GM21447 (cell line): Measurements from ENCODE around the gene MED13L.

Source experiments
- ATAC-seq: cut with Tn5 transposase; IDR thresholded peaks from one replicate; pipeline ENCODE4 v1.9.1; 2021; ENCODE audit not compliant: unreplicated experiment

The MED13L gene

DNA sequence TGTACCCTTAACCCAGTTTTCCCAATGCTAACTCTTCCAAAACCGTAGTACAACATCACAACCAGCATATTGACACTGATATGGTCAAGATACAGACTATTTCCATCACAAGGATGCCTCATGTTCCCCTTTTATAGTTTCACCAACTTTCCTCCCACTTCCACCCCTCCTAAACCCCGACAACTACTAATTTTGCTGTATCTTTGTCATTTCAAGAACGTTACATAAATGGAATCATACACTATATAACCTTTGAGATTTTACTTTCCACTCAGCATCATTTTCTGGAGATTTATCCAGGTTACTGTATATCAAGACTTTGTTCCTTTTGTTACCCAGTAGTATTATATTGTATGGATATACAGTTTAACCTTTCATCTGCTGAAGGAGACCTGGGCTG is 88.9 kb downstream of the MED13L start:
- no peak for ATAC-seq

DNA sequence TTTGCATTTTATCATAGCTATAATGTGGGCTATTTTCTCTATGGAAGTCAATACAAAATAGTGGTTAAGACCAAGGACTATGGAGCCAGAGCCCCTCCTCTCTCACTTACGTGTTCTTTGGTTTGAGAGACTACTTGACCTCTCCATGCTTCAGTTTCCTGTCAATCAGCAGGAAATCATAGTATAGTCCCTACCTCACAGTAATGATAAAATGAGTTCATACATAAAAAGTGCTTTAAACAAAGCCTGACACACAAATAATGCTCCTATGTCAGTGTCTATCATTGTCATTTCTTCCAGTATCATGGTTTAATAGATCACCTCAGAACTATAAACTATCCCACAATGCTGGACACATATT is 90.4 kb downstream of the MED13L start:
- no peak for ATAC-seq

DNA sequence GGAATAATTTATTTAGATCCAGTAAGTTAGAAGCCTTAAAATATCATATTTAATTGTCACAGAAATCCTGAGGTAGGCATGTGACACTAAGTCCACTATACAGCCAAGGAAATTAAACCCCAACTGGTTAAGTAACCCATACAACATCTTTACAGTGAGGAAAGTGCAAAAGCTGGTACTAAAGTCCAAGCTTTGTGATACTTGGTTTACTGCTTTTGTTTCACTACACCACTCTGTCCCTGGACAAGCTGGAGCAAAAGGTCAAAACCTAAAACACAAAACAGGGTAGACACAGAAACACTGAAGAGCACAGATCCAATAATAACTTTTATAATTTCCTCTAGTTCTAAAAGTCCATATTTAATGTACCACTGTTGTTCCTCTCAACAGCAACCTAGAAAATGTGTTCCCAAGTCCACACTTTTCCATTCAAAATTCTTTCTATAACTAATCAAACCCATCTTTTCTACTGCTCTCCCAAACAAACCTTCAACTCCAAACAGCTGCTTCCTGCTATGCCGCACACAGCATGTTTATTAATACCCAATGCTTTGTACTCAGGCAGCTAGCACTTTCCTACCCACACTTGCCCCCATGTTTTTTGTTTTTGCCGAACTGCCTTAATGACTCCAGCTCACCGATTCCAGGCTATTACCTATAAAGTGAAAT is 90.9 kb downstream of the MED13L start:
- ATAC-seq, result no peak

- no peak for ATAC-seq
Measured at GRCh38 chr12:116184763-116185162, 92.7 kb downstream of the MED13L start.

DNA sequence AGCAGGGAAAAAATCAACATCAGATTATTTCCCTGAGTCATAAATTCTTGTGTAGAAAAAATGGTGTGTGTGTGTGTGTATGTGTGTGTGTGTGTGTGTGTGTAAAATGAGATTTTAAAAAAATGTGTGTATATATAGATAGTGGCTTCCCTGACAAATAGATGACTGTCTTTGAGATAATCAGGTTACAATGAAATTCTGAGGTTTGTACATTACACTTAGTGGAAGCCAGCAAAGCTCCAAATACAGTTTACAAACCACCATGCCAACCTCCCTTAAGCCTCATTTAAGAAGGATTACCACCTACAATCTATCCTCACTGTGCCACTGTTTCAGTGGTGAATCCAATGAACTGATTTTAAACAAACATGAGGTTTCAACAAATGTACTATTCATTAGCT is 93.8 kb downstream of the MED13L start:
- no peak for ATAC-seq

DNA sequence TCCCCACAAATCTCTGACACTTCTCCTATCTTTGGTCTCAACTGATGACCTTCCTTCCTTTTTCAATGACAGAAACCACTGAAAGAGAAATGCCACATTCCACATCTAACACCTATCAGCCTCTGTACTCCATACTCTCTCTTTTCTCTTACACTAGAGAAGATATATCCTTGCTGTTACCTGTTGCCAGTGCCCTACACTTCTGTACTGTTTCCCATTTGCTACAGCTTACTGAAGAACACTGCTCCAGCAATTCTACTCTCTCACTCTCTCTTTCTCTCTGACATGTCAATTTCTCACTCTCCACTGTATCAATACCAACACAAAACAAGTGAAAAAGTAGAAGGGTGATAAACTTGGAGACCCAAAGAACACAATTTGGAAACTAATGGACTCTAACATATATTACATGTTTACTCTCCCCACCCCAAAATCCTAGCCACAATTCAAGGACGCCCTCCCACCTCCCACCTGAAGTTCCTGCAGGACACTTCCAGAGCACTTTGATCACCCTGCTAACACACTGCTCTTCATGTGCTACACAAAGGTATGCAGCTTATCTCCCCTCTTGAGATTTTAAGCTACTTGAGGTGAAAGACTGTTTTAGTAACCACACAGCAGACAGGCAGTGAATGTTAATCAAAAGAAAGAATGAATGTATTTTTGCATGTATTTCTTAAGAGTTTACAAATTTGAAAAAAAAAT is 95.0 kb downstream of the MED13L start:
- no peak for ATAC-seq

- no peak for ATAC-seq
Measured at GRCh38 chr12:116180448-116180847, 97.0 kb downstream of the MED13L start.

- ATAC-seq, result no peak
Measured at GRCh38 chr12:116179384-116179783, 98.1 kb downstream of the MED13L start.

GRCh38 chr12:116177017-116177416 is 100.5 kb downstream of the MED13L start:
- no peak for ATAC-seq

- ATAC-seq, result no peak
Measured at GRCh38 chr12:116174904-116175303, 102.6 kb downstream of the MED13L start.

DNA sequence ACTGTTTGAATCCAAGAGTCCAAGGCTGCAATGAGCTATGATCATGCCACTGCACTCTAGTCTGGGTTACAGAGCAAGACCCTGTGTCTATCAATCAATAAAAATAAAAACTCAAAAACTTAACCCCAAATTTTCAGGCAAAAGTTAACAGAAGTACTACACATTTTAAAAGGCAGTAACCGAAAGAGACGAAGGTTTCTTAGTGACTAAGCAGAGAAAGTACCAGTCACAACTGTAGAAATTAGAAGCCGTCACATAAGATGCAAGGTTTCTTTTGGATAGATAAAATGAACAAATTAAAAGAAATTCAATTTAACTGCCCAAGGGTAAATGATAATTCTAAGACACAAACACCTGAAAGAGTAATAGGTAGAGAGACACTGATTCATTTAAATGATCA is 103.5 kb downstream of the MED13L start:
- ATAC-seq, result no peak

DNA sequence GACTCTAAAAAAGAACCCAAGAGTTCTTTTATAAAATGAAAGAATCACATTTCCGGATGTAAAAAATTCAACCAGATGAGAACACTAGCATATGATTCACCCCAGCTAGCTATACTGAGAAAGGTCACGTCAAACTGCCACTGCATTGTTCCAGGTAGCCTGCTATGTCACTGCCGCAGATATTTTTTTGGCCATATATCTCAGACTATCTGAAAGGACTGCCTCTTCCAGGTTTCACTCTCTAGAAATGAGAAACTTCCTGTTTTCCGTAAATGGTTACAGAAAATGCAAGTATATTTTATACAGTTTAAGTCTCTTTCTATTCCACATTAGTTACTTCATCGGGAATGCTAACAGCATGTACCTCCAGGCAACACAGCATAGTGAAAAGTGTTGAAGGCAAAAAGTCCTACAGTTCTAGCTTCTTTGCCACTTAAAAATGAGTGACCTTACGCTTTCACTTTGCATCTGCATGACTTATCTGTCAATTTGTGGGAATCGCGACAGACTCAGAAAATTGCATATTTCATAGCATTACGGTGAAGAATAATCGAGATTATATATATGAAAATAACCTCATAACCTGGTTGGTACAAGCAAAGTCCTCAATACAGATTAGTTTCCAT is 105.2 kb downstream of the MED13L start:
- peak; percentile 90 for ATAC-seq

DNA sequence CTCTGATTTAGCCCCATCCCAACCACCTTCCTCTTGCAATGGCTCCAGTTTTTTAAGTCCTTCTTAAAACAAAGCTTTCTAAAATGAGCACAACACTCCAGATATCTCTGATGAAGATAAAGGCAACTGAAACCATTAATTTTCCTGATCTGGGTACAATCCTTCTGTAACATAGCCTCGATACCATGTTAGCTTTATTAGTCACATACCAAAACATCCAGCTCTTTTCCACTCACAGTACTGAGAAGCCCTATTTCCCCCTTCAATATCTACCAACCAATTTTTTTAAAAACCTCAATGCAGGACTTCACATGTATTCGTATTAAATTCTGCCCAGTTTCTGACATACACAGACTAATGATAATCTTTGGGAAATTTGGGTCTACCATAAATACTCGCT is 105.9 kb downstream of the MED13L start:
- no peak for ATAC-seq

- no peak for ATAC-seq
Measured at GRCh38 chr12:116169071-116169470, 108.4 kb downstream of the MED13L start.

DNA sequence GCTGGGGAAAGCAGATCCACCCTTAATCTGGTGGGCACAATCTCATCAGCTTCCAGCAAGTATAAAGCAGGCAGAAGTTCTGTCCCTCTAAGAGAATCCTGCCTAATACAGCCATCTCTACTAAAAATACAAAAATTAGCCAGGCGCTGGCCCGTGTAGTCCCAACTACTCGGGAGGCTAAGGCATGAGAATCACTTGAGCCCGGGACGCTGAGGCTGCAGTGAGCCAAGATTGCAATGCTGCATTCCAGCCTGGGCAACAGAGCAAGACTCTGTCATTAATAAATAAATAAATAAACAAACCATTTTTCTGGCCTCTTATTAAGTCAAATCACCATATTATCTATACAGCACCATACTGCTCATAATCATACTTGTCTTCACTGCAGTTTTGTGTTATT is 111.2 kb downstream of the MED13L start:
- ATAC-seq, result no peak

DNA sequence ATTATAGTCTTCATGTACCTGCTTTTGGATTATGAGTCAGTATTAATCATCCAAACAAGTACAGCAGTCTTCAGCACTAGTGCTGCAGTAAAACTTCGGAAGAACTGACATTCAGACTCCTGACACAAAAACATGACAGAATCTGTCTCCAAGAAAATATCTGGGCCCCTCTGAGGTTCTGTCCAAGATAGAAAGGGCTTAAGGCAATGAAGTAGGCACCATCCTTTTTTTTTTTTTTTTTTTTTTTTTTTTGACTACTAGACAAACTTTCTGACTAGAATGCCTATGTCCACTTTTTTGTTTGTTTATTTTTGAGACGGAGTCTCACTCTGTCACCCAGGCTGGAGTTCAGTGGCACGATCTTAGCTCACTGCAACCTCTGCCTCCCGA is 112.5 kb downstream of the MED13L start:
- ATAC-seq, result no peak

DNA sequence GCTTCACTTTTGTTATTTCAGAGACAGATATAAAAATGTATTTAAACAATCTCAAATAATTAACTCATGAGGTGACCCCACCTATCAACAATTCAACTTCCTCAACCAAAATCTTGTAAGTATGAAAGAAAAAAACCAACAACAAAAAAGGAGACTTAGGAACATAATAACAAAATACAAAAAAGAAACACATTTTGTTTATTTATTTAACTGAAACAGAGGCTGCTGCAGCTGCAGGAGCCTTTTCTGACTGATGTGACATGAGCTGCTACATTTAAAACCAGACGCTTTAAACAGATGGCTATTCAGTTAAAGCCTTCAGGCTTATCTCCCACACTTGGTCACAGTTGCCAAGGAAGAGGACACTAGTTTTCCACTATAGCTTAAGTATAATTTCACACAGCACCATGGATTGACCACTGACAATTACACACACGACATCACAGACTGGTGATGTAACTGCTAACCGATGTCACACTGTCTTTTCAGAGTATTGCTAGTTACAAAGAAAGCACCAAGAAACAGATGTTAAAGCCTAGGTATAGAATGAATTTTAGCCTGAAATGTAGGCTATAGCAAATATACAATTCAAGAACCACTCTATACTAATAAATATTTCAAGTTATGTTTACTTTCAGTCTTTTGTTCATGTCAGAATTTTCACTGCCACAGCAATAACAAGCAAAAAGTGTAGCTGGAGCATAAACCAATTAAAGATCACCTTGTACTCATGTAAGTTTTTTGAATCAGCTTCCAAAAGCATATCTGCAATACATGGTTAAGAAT is 113.0 kb downstream of the MED13L start:
- ATAC-seq, result no peak

- no peak for ATAC-seq
Measured at GRCh38 chr12:116162071-116162470, 115.4 kb downstream of the MED13L start.

GRCh38 chr12:116161588-116161987 is 115.9 kb downstream of the MED13L start:
- ATAC-seq, result no peak

DNA sequence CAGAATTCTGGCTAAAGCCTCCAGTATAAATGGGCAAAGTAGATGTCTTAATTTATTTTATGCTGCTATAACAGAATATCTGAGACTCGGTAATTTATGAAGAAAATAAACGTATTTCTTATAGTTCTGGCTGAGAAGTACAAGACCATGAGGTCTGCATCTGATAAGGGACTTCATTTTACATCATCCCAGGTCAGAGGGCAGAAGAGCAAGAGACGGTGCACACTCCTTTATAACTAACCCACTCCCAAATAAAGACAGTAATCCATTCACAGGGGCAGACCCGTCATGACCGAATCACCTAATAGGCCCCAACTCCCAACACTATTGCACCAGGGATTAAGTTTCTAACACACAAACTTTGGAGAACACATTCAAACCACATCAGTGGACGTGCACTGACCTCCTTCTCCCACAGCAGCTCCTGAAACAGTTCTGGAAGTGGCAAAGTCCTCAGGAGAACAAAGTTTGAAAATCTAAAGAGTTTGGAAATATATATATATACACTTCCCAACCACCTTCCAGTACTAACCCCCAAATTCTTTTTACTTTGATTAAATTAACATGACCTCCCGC is 116.5 kb downstream of the MED13L start:
- ATAC-seq, result no peak

- ATAC-seq, result no peak
Measured at GRCh38 chr12:116160231-116160630, 117.3 kb downstream of the MED13L start.
